Measurements from ENCODE around the gene KLRC3. TPM values are rescaled to one million over a fixed set of nuclear protein-coding genes. Genes with fewer than 3 reads are reported as not detected.
"Not testable (repeated sequence)": the region's sequence is repeated elsewhere in the genome, so short reads cannot be mapped to it uniquely, and the experiment has no call there.

KLRC3 gene
- total RNA-seq: not detected in 2 replicates

DNA sequence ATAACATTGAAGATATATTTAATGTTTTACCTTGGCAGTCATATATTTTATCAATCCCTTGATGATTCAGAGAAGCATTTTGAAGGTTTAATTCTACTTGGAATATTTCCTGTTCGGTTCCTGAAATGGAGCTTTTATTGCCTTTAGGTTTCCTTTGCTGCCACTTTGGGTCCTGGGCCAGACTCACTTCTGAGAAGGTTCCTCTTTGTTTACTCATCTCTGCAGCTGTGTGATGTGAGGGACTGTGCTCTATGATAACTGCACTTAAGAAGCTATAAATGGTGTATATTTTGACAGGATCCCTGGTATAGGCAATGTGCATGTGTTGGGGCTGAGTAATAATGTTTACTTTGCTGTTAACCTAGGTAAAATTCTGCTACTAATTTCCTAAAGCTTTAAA is at the start of gene KLRC3:
KLRC3 (minus strand) TSS at position 262 of the 400 bp plus-strand sequence; CDS start at position 217, 45 bp downstream.
- H3K4me3 Mint-ChIP-seq (ENCODE audit: low read depth); H3K9me3 Mint-ChIP-seq; H3K27me3 Mint-ChIP-seq (ENCODE audit: low read depth); H3K36me3 Mint-ChIP-seq (ENCODE audit: low read depth); DNase-seq (ENCODE audit: low spot score); intact Hi-C loops (cut with micrococcal nuclease); H3K27ac Mint-ChIP-seq; H3K4me1 Mint-ChIP-seq (ENCODE audit: low read depth): not testable (repeated sequence)

DNA sequence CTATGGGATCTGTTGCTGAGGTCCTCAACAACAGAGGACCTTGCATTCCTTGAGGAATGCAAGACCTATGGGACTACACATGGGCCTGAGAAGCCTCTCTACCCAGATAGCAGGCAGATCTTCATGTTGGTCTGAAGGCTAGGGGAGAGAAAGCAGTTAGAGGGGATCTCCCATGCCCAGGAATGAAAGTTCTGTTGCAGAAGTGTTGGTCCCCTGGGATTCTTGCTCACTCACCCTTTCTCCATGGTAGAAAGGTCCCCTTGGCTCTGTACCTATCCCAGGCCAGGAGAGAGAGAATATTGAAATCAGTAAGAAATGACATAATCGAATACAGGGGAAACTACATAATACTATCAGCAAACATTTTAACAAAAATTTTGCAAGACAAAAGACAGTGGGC is 49.3 kb upstream of the KLRC3 start:
- no peak for DNase-seq (ENCODE audit: low spot score)
- Mint-ChIP-seq H3K36me3 (ENCODE audit: low read depth) (no peaks in the 10 kb centered on the region), H3K27ac (no peak overlapping the region), H3K4me1 (ENCODE audit: low read depth) (no peaks in the 10 kb centered on the region), H3K9me3 (no peaks in the 10 kb centered on the region), H3K27me3 (ENCODE audit: low read depth) (peaks cover 7% of the 10 kb centered on the region), H3K4me3 (ENCODE audit: low read depth) (no peak overlapping the region)
- intact Hi-C loops (cut with micrococcal nuclease): no loop called here

DNA sequence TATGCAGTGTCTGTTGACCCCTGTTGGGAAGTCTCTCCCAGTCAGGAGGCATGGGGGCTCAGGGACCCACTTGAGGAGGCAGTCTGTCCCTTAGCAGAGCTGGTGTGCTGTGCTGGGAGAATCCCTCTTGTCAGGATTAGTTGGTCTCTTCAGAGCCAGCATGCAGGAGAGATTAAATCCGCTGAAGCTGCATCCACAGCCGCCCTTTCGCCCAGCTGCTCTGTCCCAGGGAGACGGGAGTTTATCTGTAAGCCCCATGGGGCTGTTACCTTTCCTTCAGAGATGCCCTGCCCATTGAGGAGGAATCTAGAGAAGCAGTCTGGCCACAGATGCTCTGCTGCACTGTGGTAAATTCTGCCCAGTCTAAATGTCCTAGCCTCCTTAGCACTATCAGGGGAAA is 45.9 kb upstream of the KLRC3 start:
- Mint-ChIP-seq H3K27me3 (ENCODE audit: low read depth) (peaks cover 9% of the 10 kb centered on the region), H3K4me3 (ENCODE audit: low read depth) (no peak overlapping the region), H3K4me1 (ENCODE audit: low read depth) (no peaks in the 10 kb centered on the region), H3K27ac (no peak overlapping the region), H3K36me3 (ENCODE audit: low read depth) (no peaks in the 10 kb centered on the region), H3K9me3 (peaks cover 13% of the 10 kb centered on the region)
- no peak for DNase-seq (ENCODE audit: low spot score)
- intact Hi-C loops (cut with micrococcal nuclease): no loop called here

DNA sequence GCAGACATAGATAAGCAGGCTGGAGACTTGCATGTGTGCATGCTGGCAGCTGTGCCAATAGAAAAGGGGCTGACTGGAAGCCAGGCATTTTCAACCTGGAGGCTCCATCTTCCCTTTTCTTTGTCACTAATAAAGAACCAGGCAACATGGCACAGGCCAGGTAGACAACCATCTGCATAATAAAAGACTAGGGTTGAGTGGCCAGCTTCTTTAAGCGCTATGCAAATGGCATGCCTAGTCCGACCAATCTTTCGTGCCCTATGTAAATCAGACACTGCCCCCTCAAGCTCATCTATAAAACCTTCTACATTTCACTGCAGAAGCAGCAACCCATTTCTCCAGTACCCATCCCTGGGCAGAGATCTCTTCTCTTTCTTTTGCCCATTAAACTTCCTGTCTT is 37.4 kb upstream of the KLRC3 start:
- intact Hi-C loops (cut with micrococcal nuclease): no loop called here
- no peaks in the 10 kb centered on the region for H3K4me1 Mint-ChIP-seq (ENCODE audit: low read depth)
- no peak overlapping the region for H3K4me3 Mint-ChIP-seq (ENCODE audit: low read depth)
- H3K27ac Mint-ChIP-seq: no peak overlapping the region
- no peak for DNase-seq (ENCODE audit: low spot score)
- H3K36me3 Mint-ChIP-seq (ENCODE audit: low read depth): no peaks in the 10 kb centered on the region
- peaks cover 47% of the 10 kb centered on the region for H3K9me3 Mint-ChIP-seq
- H3K27me3 Mint-ChIP-seq (ENCODE audit: low read depth): peaks cover 5% of the 10 kb centered on the region

DNA sequence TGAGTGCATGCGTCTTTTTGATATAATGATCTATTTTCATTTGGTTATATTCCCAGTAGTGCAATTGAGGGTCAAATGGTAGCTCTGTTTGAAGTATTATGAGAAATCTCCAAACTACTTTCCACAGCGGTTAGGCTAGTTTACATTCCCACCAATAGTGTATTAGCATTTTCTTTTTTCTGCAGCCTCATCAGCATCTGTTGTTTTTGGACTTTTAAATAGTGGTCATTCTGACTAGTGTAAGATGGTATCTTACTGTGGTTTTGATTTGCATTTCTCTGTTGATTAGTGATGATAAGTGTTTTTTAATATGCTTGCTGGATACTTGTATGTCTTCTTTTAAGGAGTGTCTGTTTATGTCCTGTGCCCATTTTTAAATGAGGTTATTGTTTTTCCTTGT is 36.5 kb upstream of the KLRC3 start:
- intact Hi-C loops (cut with micrococcal nuclease): no loop called here
- DNase-seq (ENCODE audit: low spot score): no peak
- Mint-ChIP-seq H3K9me3 (peaks cover 39% of the 10 kb centered on the region), H3K4me1 (ENCODE audit: low read depth) (no peaks in the 10 kb centered on the region), H3K4me3 (ENCODE audit: low read depth) (no peak overlapping the region), H3K27me3 (ENCODE audit: low read depth) (peaks cover 5% of the 10 kb centered on the region), H3K27ac (no peak overlapping the region), H3K36me3 (ENCODE audit: low read depth) (no peaks in the 10 kb centered on the region)

DNA sequence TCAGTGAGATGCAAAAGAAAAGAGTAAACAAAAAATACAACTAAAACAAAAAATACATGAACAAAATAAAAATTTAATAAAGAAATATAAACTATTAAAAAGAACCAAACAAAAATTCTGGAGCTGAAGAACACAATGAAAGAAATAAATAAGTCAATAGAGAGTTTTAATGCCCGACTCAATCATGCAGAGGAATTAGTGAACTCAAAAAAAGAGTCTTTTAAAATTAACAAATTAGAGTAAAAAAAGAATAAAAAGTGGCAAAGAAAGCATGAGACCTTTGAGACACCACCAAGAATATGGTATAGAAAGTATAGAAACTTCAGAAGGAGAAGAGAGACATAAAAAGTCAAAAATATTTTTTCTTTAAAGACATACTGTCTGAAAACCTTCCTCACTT is 35.4 kb upstream of the KLRC3 start:
- Mint-ChIP-seq H3K4me1 (ENCODE audit: low read depth) (no peaks in the 10 kb centered on the region), H3K4me3 (ENCODE audit: low read depth) (no peak overlapping the region), H3K9me3 (peaks cover 37% of the 10 kb centered on the region), H3K27ac (no peak overlapping the region), H3K36me3 (ENCODE audit: low read depth) (no peaks in the 10 kb centered on the region), H3K27me3 (ENCODE audit: low read depth) (peaks cover 8% of the 10 kb centered on the region)
- intact Hi-C loops (cut with micrococcal nuclease): no loop called here
- no peak for DNase-seq (ENCODE audit: low spot score)

DNA sequence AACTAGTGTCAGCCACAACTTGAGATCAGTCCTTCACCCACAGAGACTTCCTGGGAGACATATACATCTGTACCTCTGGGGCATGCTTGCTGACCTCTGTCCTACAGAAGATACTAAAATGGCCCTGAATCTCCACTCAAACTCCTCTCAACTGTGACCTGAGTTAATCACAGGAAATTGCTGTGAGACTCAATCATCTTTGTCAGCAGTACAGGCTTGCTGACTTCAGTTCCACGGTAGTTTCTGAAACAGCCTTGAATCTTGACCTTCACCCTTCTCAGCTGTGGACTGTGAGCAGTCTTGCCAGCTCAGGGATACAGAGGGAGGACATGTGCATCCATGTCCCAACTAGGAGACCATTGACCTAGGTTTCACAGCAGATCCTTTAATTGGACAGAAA is 34.1 kb upstream of the KLRC3 start:
- peaks cover 33% of the 10 kb centered on the region for H3K9me3 Mint-ChIP-seq
- H3K27me3 Mint-ChIP-seq (ENCODE audit: low read depth): peaks cover 9% of the 10 kb centered on the region
- no peaks in the 10 kb centered on the region for H3K36me3 Mint-ChIP-seq (ENCODE audit: low read depth)
- DNase-seq (ENCODE audit: low spot score): no peak
- no peaks in the 10 kb centered on the region for H3K4me1 Mint-ChIP-seq (ENCODE audit: low read depth)
- no peak overlapping the region for H3K27ac Mint-ChIP-seq
- intact Hi-C loops (cut with micrococcal nuclease): no loop called here
- no peak overlapping the region for H3K4me3 Mint-ChIP-seq (ENCODE audit: low read depth)

DNA sequence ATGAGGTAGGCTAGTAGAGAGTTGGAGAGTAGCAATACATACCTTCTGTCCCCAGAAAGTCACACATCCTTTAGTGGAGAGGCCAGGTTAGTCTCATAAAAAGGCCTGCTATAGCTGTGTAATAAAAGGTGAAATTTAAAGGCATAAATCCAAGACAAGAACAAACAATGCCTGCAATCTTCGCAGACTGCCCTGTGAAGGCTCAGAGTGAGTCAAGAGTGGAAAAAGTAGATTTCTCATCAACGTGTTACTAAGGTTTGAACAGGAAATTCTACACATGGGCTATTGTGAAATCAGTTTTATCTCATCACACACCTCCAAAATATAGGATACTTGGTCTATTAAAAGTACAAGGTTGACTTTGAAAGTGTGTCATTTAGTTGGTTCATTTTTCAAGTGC is 32.8 kb upstream of the KLRC3 start, which contains the start of gene KLRC1:
KLRC1 (minus strand) TSS at position 222 of the 400 bp plus-strand sequence. CDS start 2,221 bp downstream, outside the sequence.
- Mint-ChIP-seq H3K4me3 (ENCODE audit: low read depth) (no peak within 1 kb of the TSS), H3K9me3 (peaks cover 27% of the 10 kb centered on the region), H3K27ac (no peak within 1 kb of the TSS), H3K36me3 (ENCODE audit: low read depth) (no peaks in the 10 kb centered on the region), H3K27me3 (ENCODE audit: low read depth) (peaks cover 9% of the 10 kb centered on the region), H3K4me1 (ENCODE audit: low read depth) (no peaks in the 10 kb centered on the region)
- intact Hi-C loops (cut with micrococcal nuclease): no loop called here
- DNase-seq (ENCODE audit: low spot score): no peak

DNA sequence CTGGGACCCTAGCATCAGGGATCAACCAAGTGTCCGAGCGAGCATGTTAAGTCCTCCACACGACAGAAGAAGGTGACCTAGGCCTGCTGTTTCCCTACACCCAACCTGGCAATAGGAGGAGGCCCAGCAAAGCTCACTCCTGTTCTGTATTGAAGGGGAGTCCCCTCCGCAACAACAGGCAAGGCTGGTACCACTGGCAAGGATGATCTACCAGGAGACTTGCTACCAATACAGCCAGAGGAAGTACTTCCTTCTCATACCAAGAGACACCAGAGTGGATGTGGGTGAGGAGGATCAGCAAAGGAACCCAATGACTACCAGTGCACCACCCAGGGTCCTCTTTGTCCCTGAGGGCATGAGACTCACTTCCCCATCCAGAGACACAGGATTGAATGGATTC is 27.8 kb upstream of the KLRC3 start:
- H3K27me3 Mint-ChIP-seq (ENCODE audit: low read depth): peaks cover 6% of the 10 kb centered on the region
- no peak overlapping the region for H3K4me3 Mint-ChIP-seq (ENCODE audit: low read depth)
- H3K27ac Mint-ChIP-seq: no peak overlapping the region
- H3K9me3 Mint-ChIP-seq: no peaks in the 10 kb centered on the region
- no peaks in the 10 kb centered on the region for H3K36me3 Mint-ChIP-seq (ENCODE audit: low read depth)
- H3K4me1 Mint-ChIP-seq (ENCODE audit: low read depth): no peaks in the 10 kb centered on the region
- intact Hi-C loops (cut with micrococcal nuclease): no loop called here
- DNase-seq (ENCODE audit: low spot score): no peak

DNA sequence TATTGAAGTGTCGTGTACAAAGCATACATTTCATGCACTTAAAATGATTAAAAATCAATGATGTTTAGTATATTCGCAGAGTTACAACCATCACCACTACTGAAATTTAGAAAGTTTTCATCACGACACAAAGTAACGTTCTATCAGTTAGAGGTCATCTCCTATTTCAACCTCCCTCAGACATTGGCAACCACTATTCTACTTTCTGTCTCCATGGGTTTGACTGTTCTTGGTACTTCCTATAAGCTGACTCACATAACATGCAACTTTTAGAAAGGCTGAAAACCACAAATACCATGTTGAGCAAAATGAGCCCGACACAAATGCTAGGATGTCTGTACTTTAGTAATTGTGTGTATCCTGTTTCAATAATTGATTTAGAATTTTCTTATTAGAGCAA is 25.7 kb upstream of the KLRC3 start:
- H3K4me3 Mint-ChIP-seq (ENCODE audit: low read depth); H3K4me1 Mint-ChIP-seq (ENCODE audit: low read depth); H3K9me3 Mint-ChIP-seq; H3K36me3 Mint-ChIP-seq (ENCODE audit: low read depth); DNase-seq (ENCODE audit: low spot score); intact Hi-C loops (cut with micrococcal nuclease); H3K27me3 Mint-ChIP-seq (ENCODE audit: low read depth); H3K27ac Mint-ChIP-seq: not testable (repeated sequence)

DNA sequence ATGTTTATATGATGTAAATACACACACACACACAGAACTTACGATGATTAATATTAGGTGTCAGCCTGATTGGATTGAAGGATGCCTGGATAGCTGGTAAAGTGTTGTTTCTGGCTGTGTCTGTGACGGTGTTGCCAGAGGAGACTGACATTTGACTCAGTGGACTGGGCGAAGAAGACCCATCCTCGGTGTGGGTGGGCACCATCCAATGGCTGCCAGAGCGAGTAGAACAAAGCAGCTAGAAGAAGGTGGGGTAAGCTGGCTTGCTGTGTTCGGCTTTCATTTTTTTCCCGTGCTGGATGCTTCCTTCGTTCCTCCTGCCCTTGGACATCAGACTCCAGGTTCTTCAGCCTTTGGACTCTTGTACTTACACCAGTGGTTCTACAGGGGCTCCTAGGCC is 20.7 kb upstream of the KLRC3 start:
- H3K36me3 Mint-ChIP-seq (ENCODE audit: low read depth); H3K9me3 Mint-ChIP-seq; DNase-seq (ENCODE audit: low spot score); intact Hi-C loops (cut with micrococcal nuclease); H3K27ac Mint-ChIP-seq; H3K4me3 Mint-ChIP-seq (ENCODE audit: low read depth); H3K4me1 Mint-ChIP-seq (ENCODE audit: low read depth); H3K27me3 Mint-ChIP-seq (ENCODE audit: low read depth): not testable (repeated sequence)

DNA sequence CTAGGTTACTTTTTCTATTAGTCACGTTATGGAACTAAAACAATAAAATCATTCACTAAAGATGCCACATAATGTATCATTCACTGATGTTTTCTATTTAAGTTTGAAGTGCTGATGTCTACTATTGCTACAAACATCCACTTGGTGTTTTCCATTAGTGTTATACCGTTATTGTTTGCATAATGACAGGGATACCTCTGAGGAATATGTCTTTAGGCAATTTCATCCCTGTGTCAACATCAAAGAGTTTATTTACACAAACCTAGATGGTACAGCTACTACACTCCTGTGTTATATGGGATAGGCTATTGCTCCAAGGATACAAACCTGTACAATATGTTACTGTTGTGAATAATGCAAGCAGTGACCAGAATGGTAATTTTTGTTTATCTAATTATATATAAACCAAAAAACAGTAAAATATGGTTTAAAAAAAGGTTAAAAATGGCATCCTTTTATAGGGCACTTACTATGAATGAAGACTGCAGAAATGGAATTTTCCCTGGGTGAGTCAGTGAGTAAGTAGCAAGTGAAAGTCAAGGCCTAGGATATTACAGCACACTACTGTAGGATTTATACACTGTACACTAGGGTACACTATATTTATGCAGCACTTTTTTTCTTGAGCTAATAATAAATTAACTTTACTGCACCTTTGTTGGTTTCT is 19.3 kb upstream of the KLRC3 start:
- H3K36me3 Mint-ChIP-seq (ENCODE audit: low read depth); intact Hi-C loops (cut with micrococcal nuclease); H3K4me3 Mint-ChIP-seq (ENCODE audit: low read depth); H3K27ac Mint-ChIP-seq; H3K4me1 Mint-ChIP-seq (ENCODE audit: low read depth); H3K27me3 Mint-ChIP-seq (ENCODE audit: low read depth); DNase-seq (ENCODE audit: low spot score); H3K9me3 Mint-ChIP-seq: not testable (repeated sequence)

DNA sequence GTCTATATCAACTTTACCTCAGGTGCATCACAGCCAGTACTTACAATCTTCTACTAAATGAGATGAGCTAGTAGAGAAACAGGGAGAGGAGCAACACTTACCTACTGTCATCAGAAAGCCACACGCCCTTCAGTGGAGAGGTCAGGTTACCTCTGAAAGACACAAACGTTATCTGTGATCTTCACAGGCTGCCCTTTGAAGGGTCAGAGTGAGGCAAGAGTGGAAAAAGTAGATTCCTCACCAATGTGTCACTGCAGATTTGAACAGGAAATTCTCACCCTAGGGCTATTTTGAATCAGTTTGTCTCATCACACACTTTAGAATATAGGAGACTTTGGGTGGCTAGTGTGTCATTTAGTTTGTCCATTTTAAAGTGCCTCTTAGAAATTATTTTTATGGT is 17.2 kb upstream of the KLRC3 start:
- H3K9me3 Mint-ChIP-seq; DNase-seq (ENCODE audit: low spot score); H3K4me1 Mint-ChIP-seq (ENCODE audit: low read depth); H3K4me3 Mint-ChIP-seq (ENCODE audit: low read depth); H3K27ac Mint-ChIP-seq; intact Hi-C loops (cut with micrococcal nuclease); H3K36me3 Mint-ChIP-seq (ENCODE audit: low read depth); H3K27me3 Mint-ChIP-seq (ENCODE audit: low read depth): not testable (repeated sequence)

DNA sequence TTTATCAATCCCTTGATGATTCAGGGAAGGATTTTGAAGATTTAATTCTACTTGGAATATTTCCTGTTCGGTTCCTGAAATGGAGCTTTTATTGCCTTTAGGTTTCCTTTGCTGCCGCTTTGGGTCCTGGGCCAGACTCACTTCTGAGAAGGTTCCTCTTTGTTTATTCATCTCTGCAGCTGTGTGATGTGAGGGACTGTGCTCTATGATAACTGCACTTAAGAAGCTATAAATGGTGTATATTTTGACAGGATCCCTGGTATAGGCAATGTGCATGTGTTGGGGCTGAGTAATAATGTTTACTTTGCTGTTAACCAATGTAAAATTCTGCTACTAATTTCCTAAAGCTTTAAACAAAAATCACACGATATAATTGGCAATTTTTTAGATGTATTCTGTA is 15.4 kb upstream of the KLRC3 start, which contains the start of gene KLRC2:
KLRC2 (minus strand) TSS at position 195 of the 400 bp plus-strand sequence; CDS start at position 171, 24 bp downstream.
- H3K27ac Mint-ChIP-seq; H3K4me1 Mint-ChIP-seq (ENCODE audit: low read depth); DNase-seq (ENCODE audit: low spot score): not testable (repeated sequence)

More for the DNA sequence above, 15.4 kb upstream of the KLRC3 start, which contains the start of gene KLRC2:
- H3K4me3 Mint-ChIP-seq (ENCODE audit: low read depth); intact Hi-C loops (cut with micrococcal nuclease); H3K9me3 Mint-ChIP-seq; H3K36me3 Mint-ChIP-seq (ENCODE audit: low read depth); H3K27me3 Mint-ChIP-seq (ENCODE audit: low read depth): not testable (repeated sequence)

Data from activated T-helper 2 cell treated with anti-CD3 and anti-CD28 coated beads, Interferon-gamma antibody, Interleukin-2, Interleukin-4, amounts not matched to agents 10 μg/mL and 5 μg/mL and 100 μg/mL, durations not matched to agents 14 hours and 24 hours and 36 hours (primary cell).